HG03103 (cell line): ENCODE results near the gene DTX4.

Experiments used
- ATAC-seq: cut with Tn5 transposase; IDR thresholded peaks from one replicate; pipeline ENCODE4 v1.9.1; 2021; ENCODE audit warnings: low read depth; ENCODE audit not compliant: unreplicated experiment

DTX4 gene

DNA sequence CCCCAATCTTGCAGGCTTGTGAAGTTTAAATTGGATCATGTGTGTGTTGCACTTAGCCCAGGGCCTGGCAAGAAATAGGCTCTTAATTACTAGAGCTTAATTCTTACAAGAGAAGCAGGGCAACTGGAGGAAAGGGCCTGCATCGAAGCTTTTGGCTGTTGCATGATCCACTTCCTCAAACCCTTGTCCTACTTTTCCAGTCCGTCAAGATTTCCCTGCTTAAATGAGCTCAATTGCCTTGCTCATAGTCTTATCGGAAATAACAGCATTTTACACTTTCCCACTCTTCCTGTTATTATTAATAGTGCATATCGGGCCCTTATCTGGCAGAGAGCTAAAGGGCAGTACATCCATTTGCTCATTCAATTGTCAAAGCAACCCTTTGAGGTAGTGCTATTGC lies 18.1 kb downstream of the DTX4 start:
- ATAC-seq, result no peak

DNA sequence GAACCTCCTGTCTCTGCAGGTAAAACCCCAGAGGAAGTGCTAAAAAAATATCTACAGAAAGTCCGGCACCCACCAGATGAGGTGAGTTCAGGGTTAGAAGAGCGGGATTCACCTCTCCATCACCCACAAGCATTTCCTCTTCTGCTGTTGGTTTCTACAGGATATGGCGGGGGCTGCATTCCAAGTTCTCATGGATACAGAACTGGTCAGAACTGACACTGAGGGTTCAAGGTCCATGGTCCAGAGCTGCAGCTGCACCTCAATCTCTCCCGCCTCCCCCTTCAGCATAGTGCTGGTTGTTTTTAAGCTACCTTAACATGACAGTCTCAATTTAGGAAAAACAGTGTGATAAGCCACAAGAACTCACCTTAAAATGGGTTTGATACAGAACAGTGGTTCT lies 19.2 kb downstream of the DTX4 start:
- ATAC-seq, result no peak

DNA sequence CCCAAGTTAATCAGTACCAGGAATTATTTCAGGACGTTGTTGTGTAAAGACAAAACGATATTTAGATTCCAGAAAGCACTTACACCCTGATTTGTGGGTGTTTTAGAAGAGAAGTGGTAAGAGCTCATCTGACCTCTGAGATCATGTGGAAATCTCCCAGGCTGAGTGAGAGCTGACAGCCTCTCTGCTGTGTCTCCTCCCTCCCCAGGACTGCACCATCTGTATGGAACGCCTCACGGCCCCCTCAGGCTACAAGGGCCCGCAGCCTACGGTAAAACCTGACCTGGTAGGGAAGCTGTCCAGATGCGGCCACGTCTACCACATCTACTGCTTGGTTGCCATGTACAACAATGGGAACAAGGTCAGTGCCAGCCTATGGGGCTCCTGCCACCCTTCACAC lies 20.0 kb downstream of the DTX4 start:
- ATAC-seq, result no peak

DNA sequence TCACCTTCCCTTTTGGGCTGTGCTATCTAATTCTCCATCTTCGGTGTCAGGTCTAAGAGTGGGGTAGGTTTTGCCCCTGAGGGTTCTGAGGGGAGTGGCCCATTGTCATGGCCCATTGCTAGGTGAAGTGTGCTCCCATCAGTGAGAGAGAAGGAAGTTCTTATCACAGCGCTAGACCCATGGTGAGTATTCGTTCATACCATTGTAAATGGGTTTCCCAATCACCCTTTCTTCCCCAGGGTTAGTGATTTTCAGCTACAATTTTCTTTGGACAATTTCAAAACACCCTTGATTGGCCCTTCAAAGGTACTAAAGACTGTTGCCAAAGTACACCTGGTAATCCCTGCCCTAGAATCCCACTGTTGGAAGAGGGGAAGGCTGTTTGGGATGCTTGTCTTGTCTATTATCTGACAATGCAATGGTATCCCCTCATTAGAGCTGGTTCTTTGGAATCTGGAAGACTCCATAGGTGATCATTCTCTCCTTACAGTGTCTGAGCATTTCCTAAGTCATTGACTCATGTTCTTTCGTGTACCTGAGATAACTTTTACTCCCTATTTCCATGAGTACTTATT lies 20.6 kb downstream of the DTX4 start:
- ATAC-seq, result no peak

DNA sequence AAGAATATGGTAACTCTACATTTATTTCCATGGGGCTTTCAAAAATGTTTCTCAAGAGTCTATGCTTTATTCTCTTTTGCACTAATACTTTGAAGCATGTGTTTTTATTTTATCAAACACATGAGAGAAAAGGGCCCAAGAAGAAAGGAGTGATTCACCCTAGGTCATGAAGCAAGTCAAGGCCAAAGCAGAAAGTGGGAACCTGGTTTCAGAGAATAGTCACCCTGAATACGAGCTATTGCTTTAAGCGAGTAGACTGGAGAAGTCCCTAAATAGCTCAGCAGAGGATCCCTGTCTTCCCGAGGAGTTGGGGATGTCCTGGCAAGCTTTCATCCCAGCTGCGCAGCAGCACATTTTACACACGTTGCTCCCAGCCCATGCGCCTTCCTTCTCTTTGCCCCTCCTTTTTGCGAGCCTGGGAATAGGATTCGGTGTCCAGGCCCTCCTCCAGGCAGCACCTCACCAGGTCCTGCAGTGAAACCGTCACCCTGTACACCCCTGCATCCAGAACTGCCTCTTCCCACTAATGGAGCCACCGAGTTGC lies 21.7 kb downstream of the DTX4 start:
- ATAC-seq, result no peak

DNA sequence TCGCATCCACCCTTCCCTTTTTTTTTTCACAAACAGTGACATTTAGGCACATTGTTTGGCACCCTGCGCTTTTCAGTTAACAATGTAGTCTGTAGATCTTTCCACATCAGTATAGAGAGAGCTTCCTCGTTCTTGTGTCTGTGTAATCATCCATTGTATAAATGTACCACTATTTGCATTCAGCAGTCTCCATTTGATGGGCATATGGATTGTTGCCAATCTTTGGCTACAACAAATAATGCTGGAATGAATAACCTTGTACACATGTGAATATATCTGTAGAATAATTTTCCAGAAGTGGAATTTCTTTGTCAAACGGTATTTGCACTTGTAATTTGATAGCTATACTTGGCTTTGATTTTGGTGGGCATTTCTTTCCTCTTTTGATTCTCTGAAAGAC lies 23.7 kb downstream of the DTX4 start:
- no peak for ATAC-seq

DNA sequence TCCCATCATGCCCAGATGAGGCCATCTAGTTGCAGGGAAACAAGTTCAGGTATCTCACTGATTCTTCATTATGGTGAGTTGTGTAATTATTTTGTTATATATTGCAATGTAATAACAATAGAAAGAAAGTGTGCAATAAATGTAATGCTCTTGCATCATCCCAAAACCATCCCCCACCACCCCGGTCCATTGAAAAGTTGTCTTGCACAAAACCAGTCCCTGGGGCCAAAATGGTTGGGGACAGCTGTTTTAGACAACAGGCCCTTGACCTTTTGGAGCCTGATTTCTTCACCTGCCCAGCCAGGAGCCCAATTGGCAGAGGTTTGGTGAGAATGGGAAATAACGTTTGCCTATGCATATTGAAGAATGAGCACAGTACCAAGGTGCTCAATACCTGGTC lies 24.8 kb downstream of the DTX4 start:
- ATAC-seq, result no peak

DNA sequence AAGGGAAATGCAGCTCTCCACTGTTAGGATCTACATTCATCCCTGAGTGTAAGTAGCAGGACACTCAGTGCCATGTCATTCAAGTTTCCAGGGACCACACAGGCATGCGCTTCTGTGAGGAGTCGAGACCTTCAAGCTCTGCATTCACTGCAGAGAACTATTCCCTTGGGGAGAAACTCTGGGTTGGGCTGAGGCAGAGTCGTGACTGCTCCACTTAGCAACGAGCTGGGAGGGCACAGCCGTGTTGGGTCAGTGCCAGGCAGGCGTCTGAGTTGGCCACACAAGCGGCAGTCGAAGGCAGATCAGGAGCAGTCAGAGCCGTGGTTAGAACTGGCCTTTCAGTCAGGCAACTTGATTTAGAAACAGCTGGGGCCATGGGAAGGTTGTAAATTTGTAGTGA lies 26.1 kb downstream of the DTX4 start:
- ATAC-seq, result no peak

DNA sequence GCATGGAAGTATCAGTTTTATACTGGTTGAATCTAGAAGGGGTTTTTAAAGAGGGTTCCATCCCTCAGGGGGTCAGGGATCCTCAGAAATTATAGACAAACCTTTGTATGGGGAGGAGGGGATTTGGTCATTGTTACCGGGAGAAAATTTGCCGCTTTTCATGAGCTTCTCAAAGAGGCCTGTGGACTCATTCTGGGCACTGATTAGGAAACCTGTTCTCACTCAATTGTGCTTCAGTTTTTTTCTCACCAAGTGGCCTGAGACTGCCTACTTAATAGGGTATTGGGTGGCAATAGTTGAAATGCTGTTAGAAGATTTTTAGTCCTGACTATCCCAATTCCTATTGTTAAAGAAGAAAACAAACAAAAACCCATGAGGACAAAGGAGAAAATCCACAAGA lies 26.8 kb downstream of the DTX4 start:
- no peak for ATAC-seq

DNA sequence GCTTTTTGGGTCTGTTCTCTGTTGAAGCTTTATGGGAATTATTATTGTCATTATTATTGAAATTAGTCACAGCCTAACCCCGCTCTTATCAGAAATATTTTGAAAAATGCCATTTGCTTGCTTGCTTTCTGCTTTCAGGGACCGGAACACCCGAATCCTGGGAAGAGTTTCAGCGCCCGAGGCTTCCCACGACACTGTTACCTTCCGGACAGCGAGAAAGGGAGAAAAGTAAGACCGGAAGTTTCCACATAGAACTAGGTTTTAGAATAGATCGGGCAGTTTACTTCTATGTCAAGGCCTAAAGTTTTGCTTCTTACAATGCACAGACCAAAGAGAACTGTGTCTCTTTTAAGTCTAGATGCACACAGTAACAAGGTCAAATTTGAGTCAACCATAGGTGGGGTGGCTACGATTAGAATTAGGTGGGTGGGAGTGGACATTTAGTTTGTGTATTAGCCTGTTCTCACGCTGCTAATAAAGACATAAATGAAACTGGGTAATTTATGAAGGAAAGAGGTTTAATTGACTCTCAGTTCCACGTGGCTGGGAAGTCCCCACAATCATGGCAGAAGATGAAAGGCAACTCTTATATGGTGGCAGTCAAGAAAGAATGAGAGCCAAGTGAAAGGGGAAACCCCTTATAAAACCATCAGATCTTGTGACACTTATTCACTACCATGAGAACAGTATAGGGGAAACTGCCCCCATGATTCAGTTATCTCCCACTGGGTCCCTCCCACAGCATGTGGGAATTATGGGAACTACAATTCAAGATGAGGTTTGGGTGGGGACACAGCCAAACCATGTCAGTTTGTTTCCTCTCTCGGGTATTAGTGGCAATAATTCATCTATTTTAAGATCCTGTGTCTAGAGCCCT lies 27.9 kb downstream of the DTX4 start:
- peak; percentile 56 for ATAC-seq

DNA sequence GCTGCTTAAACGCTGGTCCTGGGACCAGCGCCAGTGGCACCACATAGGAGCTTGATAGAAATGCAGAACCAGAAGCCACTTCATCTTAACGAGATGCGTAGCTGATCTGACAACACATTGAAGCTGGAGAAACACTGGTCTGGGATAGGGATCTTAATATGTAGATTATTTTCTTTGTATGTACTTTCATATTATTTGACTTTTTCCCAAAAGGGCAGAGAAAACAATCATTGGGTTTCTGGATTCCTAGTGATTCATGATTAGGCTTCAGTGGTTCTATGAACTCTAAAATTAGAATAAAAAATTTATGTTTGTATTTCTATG lies 28.5 kb downstream of the DTX4 start:
- ATAC-seq, result no peak

DNA sequence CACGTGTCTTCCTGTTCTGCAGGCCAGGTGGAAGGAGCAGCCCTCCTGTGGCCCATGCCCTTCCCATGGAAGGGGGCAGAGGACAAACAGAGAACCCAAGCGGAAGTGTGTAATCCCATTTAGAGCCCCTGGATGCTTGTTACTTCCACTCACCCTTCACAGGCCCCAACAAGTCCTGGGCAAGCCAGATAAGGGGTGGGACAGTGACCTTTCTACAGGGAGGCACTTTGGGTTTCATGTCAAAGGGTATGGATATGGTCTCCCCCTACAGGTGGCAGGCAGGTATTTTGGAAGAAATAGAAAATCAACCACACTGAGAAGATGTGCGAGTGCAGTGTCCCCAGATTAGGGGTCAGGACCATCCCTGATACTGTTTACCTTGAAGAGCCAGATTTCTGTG lies 29.4 kb downstream of the DTX4 start:
- no peak for ATAC-seq

DNA sequence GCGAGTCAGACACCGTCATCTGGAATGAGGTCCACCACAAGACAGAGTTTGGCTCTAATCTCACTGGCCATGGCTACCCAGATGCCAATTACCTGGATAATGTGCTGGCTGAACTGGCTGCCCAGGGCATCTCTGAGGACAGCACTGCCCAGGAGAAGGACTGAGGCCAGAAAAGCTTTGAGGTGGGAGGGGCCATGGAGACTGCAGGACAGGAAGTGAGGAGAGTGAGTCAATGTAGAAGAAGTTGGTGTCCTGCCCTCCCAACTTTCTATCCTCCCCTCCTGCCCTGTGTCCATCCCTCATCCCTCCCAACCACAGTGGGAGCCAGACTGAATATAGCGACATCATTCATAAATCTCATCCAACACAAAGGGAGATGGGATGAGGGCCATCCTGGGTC lies 32.8 kb downstream of the DTX4 start:
- ATAC-seq, result no peak

DNA sequence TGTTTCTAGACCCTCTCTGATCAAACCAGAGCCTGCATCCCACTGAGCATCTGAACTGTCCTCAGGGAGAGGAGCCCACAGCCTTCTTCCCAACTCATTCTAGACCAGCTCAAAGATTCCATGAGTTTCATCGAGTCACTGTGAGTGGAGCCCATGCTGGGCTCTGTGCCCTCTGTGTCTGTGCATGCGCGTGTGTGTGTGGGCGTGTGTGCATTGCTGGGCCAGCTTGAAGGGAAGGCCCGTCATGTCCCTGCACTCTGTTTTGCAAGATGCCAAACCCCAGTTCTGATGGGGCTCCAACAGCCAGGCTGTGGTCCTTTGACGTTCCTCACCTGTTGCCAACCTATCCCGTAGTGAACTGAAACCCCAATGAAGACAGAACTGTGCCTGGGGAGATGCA lies 33.7 kb downstream of the DTX4 start:
- ATAC-seq, result no peak

DNA sequence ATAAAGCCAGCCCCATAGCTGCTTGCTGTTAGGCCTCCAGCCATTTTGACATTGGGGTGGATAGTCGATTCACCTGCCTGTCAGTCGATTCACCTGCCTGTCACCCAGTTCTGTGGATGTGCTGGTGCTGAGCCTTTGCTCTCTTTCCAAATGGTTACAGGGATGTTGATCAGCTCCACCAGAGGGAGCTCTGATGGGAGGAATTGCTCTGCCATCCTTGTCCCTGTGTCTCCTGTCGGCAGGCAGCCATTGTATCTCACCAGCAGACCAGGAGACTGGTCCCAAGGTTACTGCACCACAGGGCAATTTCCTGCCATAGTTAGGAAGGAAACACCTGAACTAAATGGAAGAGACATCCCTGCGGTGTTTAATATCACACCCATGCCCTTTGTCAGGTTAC lies 34.7 kb downstream of the DTX4 start:
- no peak for ATAC-seq

DNA sequence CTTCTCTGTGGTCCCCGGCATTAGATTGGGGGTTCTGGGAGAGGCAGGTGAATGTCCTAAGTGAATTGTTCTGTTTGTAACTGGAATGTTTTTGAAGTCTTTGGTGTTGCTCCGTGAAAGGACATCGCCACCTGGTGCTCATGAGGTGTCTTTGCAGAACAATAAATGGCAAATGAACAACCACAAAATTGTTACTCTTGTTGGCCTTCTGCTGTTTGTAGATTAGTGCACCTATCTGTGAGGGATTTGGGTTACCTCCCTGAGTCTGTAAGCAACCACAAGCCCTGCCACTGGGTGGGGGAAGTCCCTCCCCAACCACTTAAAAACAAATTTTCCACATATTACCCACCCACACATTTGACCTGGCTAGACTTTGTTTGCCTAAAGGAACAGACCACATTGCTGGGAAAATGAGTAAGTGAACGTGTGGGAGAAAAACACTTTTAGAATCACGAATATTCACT lies 36.1 kb downstream of the DTX4 start:
- ATAC-seq, result peak; percentile 77

DNA sequence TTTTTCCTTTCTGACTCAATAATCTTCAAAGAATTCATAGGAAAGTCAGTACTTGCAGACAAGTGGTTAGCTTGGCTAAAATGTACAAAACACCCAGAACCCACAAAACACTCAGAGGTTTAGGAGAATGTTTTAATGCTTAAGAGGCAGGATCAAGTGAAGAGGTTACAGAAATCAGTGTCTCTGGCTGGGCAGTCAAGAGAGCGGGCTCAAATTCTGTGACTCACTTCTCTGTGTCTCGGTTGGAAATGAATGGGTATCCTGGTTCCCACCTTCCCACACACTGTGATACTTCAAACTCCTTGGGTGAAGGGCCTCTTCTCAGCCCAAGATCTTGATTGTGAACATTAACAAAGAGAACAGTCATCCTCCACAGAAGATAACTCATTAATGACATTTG lies 37.0 kb downstream of the DTX4 start:
- no peak for ATAC-seq

DNA sequence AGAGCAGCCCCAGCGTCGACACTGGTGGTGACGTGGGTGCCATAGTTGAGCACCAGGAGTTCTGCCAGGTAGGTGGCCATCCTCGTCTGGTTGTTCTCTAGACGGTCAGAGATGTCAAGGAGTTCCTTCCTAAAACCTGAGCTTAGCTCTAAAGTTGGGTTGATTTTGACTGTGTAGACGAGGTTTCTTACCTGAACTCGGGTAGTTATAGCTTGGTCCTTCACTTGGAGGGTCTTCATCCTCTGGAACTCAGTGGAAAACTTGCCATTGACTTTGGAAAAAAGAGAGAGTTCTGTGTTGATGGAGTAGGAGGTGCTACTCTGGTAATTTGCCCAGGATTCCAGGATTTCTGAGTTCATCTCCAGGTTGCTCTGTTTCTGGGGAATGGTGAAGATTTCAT lies 40.3 kb downstream of the DTX4 start:
- ATAC-seq, result no peak

DNA sequence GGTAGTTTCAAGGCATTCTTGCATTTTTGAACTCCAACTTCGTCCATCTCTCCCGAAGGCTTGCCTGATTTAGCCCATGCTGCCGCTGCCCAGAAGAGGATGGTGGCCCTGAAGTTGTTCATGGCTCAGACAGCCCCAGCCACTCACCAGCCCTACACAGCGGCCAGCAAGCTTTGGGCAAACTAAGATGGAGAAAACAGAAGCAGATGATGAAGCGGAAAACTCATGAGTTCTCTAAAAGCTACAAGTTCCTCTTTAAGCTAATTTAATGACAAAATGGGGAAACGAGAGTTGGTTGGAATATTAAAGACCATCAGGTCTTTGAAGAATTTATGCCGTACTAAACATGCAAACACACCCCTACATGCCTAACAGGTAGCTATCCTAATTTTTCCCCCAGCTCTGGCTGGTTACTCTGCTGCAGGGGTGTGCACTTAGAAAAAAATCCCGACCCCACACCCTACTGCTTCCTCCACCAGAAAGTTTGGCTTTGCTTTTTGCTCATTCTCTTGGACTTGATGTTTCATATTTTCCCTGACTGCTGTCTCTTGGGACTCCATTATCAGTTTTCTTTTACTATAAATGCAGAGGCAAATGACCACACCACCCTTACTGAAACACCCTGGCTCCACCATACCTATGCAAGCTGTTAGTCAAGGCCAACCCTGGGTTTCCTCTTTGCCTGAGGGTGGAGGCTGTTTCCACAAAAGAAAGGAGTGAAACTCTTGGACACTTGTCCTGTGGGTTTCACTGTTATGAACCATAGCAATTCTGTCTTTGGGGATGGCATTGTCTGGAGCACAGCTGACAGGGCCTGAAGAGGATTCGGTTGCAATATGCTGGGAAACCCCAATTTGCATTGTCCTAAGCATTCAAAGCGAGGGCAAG lies 41.1 kb downstream of the DTX4 start, which contains the start of gene MPEG1:
Gene MPEG1 (minus strand): TSS at position 184 of the 888 bp plus-strand sequence. CDS start 62 bp downstream, at position 122.
- ATAC-seq, result no peak

DNA sequence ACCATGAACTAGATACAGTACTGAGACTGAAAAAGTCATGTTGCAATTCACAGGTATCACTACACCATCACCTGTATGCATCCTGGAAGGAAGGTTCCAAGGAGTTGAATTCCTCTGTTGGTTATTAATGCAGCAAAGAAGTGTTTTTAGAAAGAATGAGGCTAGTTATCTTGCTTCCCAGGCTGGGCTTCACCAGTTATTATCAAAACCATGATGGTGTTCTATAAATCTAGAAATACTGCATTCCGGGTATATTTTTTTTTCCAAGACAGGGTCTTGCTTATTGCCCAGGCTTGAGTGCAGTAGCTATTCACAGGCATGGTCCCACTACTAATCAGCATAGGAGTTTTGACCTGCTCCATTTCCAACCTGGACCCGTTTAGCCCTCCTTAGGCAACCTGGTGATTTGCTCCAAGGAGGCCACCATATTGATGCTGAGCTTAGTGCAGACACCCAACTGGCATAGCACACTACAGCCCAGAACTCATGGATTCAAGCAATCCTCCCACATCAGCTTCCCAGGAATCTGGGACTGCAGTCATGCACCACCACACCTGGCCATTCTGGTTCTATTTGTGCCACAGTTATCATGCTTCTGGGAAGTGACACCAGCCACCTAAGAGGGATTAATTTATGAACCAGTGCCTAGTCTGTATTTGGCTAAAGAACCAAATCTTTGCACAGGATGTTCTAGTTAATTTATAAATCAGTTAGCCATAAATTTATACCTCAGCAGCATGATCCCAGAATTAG lies 42.4 kb downstream of the DTX4 start:
- no peak for ATAC-seq
